Tibial artery (tissue), 4 donors: ENCODE measurements around the gene LNP1.
A peak's percentile ranks its signal among the peaks of the same experiment; 100 is the strongest.

ENCODE experiments used
- DNase-seq, 2 donors: peaks; one replicate each; pipeline ENCODE4 v3.0.0-alpha.2; 2019
- H3K27ac ChIP-seq, 2 donors: fragments of 200-600 bp; sonication (generic) in 1 of 2; 1 replicate in 1 of 2; 2 replicates in 1 of 2; pipeline ENCODE4 v1.5.1; 2018 to 2019; ENCODE audit warnings: mild to moderate bottlenecking in 1 of 2
- H3K27me3 ChIP-seq, 2 donors: fragments of 200-600 bp; sonication (generic) in 1 of 2; one replicate each; pipeline versions ENCODE4 v1.5.1 to v1.6.0; 2016 to 2019
- H3K36me3 ChIP-seq, 3 donors: fragments of 200-600 bp; sonication (generic) in 2 of 3; one replicate each; pipeline ENCODE4 v1.5.1; 2016 to 2019; ENCODE audit warnings: mild to moderate bottlenecking in 2 of 3
- H3K4me1 ChIP-seq, 4 donors: fragments of 200-600 bp; sonication (generic) in 2 of 4; 1 replicate in 3 of 4; 2 replicates in 1 of 4; pipeline ENCODE4 v1.5.1; 2016 to 2019
- H3K4me3 ChIP-seq, 2 donors: fragments of 200-600 bp; sonication (generic) in 1 of 2; 1 replicate in 1 of 2; 2 replicates in 1 of 2; pipeline ENCODE4 v1.5.1; 2018 to 2019; ENCODE audit warnings: mild to moderate bottlenecking in 2 of 2
- H3K9me3 ChIP-seq, 3 donors: fragments of 200-600 bp; sonication (generic) in 1 of 3; one replicate each; pipeline ENCODE4 v1.5.1; 2016 to 2019
- CTCF ChIP-seq, 2 experiments: fragments of 200-600 bp in 1 of 2; fragments of 450-650 bp in 1 of 2; IDR thresholded peaks; one replicate each; pipeline ENCODE4 v1.5.1; 2017 to 2019; ENCODE audit warnings: antibody characterized with exemption in 2 of 2, mild to moderate bottlenecking in 1 of 2, moderate library complexity in 1 of 2
- intact Hi-C: fragments of 100-400 bp; cut with DNase I; formaldehyde crosslinking; loops from one replicate; pipeline ENCODE4 v1.15.0; 2023; ENCODE audit warnings: low total_unique reads

The LNP1 gene

GRCh38 chr3:100386437-100387074 is 14.8 kb upstream of the LNP1 start:
- H3K4me1 ChIP-seq, result peaks cover 0 to 39% (median 25%) of the 10 kb centered on the region in 4 donors
- no peak for TF ChIP-seq CTCF (IDR thresholded peaks at IDR 0.05)
- intact Hi-C loops, result no loop called here
- no peaks in the 10 kb centered on the region for H3K27me3 ChIP-seq
- H3K27ac ChIP-seq, result no peak overlapping the region
- peaks cover 23 to 35% (median 27%) of the 10 kb centered on the region in 3 donors for H3K36me3 ChIP-seq
- no peak for DNase-seq
- H3K4me3 ChIP-seq, result no peak overlapping the region
- H3K9me3 ChIP-seq, result peaks cover 0 to 12% (median 4%) of the 10 kb centered on the region in 3 donors

- no peak for DNase-seq
- H3K27me3 ChIP-seq, result no peaks in the 10 kb centered on the region
- intact Hi-C loops, result no loop called here
- no peak for TF ChIP-seq CTCF (IDR thresholded peaks at IDR 0.05)
- no peak overlapping the region for H3K4me3 ChIP-seq
- peaks cover 0 to 41% (median 24%) of the 10 kb centered on the region in 4 donors for H3K4me1 ChIP-seq
- peaks cover 0 to 12% (median 4%) of the 10 kb centered on the region in 3 donors for H3K9me3 ChIP-seq
- H3K36me3 ChIP-seq, result peaks cover 8 to 17% (median 10%) of the 10 kb centered on the region in 3 donors
- H3K27ac ChIP-seq, result no peak overlapping the region
Observed at GRCh38 chr3:100389025-100389424, 12.3 kb upstream of the LNP1 start.

GRCh38 chr3:100395679-100396431 is 5.5 kb upstream of the LNP1 start:
- Histone ChIP-seq H3K27ac (no peak overlapping the region), H3K4me1 (peaks cover 0 to 45% (median 19%) of the 10 kb centered on the region in 4 donors), H3K36me3 (no peaks in the 10 kb centered on the region), H3K27me3 (no peaks in the 10 kb centered on the region), H3K9me3 (no peaks in the 10 kb centered on the region), H3K4me3 (no peak overlapping the region)
- intact Hi-C loops, result no loop called here
- no peak for TF ChIP-seq CTCF (IDR thresholded peaks at IDR 0.05)
- no peak for DNase-seq

DNA sequence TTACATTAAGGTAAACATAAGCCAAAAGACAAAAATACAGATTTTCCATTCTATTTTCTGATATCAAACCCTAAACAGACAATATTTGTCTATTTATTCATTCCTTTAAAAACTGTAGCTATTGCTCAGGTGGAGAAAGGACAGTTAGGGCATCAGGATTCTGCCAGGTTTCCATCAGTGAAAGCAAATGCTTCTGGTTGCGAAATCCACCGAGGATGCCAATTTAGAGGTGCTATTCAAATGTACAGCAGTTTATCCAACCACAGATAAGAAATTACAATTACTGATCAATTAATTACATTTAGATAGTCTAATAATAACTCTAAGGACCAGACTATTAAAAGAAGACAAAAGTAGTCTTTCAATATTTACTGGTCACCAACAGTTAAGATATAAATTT is 4.4 kb upstream of the LNP1 start:
- DNase-seq, result no peak
- H3K4me3 ChIP-seq, result no peak overlapping the region
- no peaks in the 10 kb centered on the region for H3K36me3 ChIP-seq
- no peaks in the 10 kb centered on the region for H3K9me3 ChIP-seq
- peaks cover 0 to 40% (median 19%) of the 10 kb centered on the region in 4 donors for H3K4me1 ChIP-seq
- no peak for TF ChIP-seq CTCF (IDR thresholded peaks at IDR 0.05)
- no peaks in the 10 kb centered on the region for H3K27me3 ChIP-seq
- H3K27ac ChIP-seq, result no peak overlapping the region
- intact Hi-C loops, result no loop called here

- intact Hi-C loops, result loop anchor here (5.0 kb wide), 1 partner anchor 93 kb away; the partner anchor contains the start of gene TMEM45A
- Histone ChIP-seq H3K27me3 (no peaks in the 10 kb centered on the region), H3K36me3 (no peaks in the 10 kb centered on the region), H3K27ac (peak overlapping the region in 1 of 2 donors; percentile 99), H3K4me1 (peaks cover 0 to 60% (median 32%) of the 10 kb centered on the region in 4 donors), H3K9me3 (no peaks in the 10 kb centered on the region), H3K4me3 (peak overlapping the region; percentile 97 to 99)
- DNase-seq, result no peak
- no peak for TF ChIP-seq CTCF (IDR thresholded peaks at IDR 0.05)
Observed at GRCh38 chr3:100399341-100400071, 1.8 kb upstream of the LNP1 start.
